Epithelial cell of proximal tubule (primary cell): ENCODE measurements around the gene SGMS1. TPM values are rescaled to one million over a fixed set of nuclear protein-coding genes. Genes with fewer than 3 reads are reported as not detected.
"Not testable (repeated sequence)": the region's sequence is repeated elsewhere in the genome, so short reads cannot be mapped to it uniquely, and the experiment has no call there.

Source experiments
- DNase-seq: peaks from one replicate; pipeline ENCODE4 v3.0.0-alpha.2; 2011; ENCODE audit warnings: low read depth
- H3K4me3 ChIP-seq: 2 replicates; pipeline ENCODE4 v1.5.1; 2011; ENCODE audit warnings: low read depth, mild to moderate bottlenecking, low read length
- CTCF ChIP-seq: conservative IDR thresholded peaks from 2 replicates; pipeline ENCODE4 v1.5.1; 2012; ENCODE audit warnings: low read depth, mild to moderate bottlenecking, low read length
- total RNA-seq: library from RNA; depleted of rRNA; stranded (reverse); fragments of >200 nt; gene quantifications from 2 replicates; pipeline ENCODE4 v1.2.3, GENCODE V29; 2015

Gene SGMS1
- total RNA-seq, 1 donor from 2014 or later: 25.2 TPM

- DNase-seq: no peak
- no peak overlapping the region for H3K4me3 ChIP-seq
- no peak for TF ChIP-seq CTCF
These were observed 192.0 kb downstream of the SGMS1 start for GRCh38 chr10:50431791-50432190.

- no peak for DNase-seq
- no peak overlapping the region for H3K4me3 ChIP-seq
- TF ChIP-seq CTCF: no peak
These were observed 192.6 kb downstream of the SGMS1 start for GRCh38 chr10:50431133-50431532.

- no peak for DNase-seq
- no peak overlapping the region for H3K4me3 ChIP-seq
- no peak for TF ChIP-seq CTCF
These were observed 197.3 kb downstream of the SGMS1 start for GRCh38 chr10:50426485-50426884.

GRCh38 chr10:50425215-50425614 is 198.5 kb downstream of the SGMS1 start:
- DNase-seq, H3K4me3 ChIP-seq: not testable (repeated sequence)

- H3K4me3 ChIP-seq: no peak overlapping the region
- no peak for DNase-seq
- no peak for TF ChIP-seq CTCF
These were observed 200.3 kb downstream of the SGMS1 start for GRCh38 chr10:50423448-50423847.

GRCh38 chr10:50422259-50422658 is 201.5 kb downstream of the SGMS1 start:
- DNase-seq: no peak
- TF ChIP-seq CTCF: no peak
- no peak overlapping the region for H3K4me3 ChIP-seq

- peak; percentile 93 for TF ChIP-seq CTCF
- no peak for DNase-seq
- no peak overlapping the region for H3K4me3 ChIP-seq
These were observed 202.6 kb downstream of the SGMS1 start for GRCh38 chr10:50421026-50421719.

- no peak overlapping the region for H3K4me3 ChIP-seq
- TF ChIP-seq CTCF: no peak
- DNase-seq: no peak
These were observed 203.6 kb downstream of the SGMS1 start for GRCh38 chr10:50420196-50420595.
